Erythroblast (primary cell): ENCODE measurements around the gene PWWP2B.

Source experiments
- GATA1 ChIP-seq: IDR thresholded peaks from 2 replicates; pipeline ENCODE4 v1.6.1; 2011; ENCODE audit warnings: low read depth, mild to moderate bottlenecking, control low read depth, low read length, moderate library complexity
- POLR2A ChIP-seq: IDR thresholded peaks from 2 replicates; pipeline ENCODE4 v1.6.1; 2011; ENCODE audit warnings: mild to moderate bottlenecking, low read length

GRCh38 chr10:132447446-132448247, 50.6 kb downstream of the PWWP2B start:
- TF ChIP-seq POLR2A (no peak), GATA1 (no peak)
